ENCODE measurements around the gene ADGRG3.

Gene ADGRG3

DNA sequence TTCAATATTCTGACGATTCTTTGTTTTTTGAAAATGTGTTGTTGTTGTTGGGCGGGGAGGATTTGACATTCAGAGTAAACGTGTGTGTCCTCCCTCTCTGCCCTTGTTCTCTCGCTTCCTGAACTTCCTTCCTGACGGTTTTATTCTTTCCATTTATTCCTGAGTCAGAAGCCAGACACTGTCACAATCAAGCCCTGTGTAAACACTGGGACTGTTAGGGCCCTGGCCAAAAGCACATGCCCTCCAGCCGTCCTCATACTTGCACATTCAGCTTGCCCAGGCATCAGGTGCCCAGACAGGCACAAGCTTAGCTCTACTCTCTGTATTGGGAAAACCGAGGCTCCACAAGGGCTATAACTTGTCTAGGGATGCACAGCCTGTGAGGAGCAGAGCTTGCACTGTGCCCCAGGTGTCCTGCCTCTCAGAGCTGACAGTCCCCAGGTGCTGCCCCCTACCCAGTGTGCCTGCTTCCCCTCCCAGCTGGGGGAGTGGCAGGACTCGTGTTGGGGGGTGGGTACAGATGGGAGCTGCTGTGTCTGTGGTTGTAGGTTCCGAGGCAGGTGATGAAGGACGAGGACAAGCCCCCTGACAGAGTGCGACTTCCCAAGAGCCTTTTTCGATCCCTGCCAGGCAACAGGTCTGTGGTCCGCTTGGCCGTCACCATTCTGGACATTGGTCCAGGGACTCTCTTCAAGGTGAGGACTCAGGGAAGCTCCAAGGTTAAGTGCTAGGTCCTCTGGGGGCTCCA is 9.7 kb downstream of the ADGRG3 start:
- no peak for DNase-seq

DNA sequence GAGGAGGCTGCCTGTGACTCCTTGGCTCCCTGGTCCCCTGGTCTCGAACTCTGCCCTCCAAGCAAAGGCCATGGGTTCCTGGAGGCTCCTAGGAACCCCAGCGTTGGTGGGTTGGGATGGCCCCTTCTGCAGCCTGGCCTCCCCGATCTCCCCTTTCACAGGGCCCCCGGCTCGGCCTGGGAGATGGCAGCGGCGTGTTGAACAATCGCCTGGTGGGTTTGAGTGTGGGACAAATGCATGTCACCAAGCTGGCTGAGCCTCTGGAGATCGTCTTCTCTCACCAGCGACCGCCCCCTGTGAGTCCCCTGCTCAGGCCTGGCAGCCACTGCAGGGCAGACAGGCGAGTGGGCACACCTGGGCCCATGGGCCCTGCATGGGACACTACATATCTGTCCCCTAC is 10.9 kb downstream of the ADGRG3 start:
- no peak for DNase-seq

DNA sequence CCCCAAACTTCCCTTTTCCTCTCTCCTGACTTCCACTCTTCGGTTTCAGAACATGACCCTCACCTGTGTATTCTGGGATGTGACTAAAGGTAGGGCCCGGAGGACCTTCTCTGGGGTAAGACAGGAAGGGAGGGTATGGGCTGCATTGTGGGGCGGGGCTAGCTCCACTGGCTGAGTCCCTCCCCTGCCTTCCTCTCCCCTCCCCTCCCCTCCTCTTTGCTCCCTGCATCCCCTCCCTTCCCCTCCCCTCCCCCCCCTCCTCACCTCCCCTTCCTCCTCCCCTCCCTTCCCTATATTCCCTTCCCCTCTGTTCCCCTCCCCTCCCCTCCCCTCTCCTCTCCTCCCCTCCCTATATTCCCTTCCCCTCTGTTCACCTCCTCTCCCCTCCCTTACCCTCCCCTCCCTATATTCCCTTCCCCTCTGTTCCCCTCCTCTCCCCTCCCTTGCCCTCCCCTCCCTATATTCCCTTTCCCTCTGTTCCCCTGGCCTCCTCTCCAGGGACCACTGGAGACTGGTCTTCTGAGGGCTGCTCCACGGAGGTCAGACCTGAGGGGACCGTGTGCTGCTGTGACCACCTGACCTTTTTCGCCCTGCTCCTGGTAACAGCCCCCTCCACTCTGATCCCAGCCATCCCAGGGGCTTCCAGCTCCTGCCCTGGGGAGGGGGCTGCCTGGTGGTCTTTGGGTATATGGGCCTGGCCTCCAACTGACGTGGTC is 11.8 kb downstream of the ADGRG3 start:
- no peak for DNase-seq

DNA sequence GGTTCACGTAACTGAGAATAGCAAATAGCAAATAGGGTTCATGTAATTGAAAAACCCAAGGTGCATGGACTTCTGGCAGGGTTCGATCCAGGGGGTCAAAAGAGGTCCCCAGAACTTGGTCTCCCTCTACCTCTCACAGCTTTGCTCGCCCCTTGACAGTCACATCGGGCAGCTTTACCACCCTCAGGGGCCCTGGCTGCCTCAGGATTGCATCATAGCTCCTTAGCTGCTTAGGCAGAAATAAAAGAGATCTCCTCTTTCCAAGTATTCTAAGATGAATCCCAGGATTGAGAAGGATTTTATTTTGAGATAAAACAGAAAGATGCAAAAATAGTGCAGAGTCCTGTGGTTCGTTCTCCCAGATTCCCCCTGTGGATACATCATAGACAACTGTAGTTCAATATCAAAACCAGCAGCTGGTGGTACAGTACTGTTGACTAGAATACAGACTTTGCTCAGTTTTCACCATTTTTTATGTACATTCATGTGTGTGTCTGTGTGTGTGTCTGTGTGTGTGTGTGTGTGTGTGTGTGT is 12.8 kb downstream of the ADGRG3 start:
- no peak for DNase-seq

DNA sequence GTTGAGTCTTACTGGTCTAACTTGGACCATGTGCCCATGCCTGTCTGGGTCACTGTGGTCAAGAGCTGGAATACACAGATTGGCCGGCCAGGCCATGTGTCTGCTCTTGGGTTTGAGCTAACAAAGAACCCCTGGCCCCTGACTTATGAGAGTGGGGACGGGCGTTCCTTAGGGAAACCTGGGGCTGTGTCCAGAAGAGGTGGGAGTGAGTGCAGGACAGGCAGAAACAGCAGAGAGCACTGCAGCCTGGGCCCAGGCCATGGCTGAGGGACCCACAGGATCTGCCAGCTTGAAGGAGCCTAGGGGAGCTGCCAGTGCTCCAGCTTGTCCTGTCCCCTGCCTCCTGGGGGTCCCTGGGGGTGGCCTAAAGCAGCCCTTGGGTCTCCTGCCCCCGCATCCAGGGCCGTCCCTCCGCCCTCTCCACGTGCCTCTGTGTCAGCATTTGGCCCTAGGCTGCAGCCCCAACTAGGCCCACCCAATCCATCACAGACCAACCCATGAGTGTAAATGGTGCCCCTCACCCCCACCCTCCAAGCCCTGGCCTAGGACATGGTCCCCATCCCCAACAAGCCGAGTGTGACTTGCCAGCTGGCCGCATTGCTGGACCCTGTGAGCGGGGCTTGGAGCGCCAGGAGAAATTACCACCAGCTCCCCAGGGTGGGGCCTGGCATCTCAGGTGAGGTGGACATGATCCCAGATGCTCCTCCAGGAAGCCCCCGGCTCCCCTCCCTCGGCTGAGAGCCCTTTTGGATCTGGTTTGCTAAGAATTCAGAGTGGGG is 14.0 kb downstream of the ADGRG3 start:
- no peak for DNase-seq

DNA sequence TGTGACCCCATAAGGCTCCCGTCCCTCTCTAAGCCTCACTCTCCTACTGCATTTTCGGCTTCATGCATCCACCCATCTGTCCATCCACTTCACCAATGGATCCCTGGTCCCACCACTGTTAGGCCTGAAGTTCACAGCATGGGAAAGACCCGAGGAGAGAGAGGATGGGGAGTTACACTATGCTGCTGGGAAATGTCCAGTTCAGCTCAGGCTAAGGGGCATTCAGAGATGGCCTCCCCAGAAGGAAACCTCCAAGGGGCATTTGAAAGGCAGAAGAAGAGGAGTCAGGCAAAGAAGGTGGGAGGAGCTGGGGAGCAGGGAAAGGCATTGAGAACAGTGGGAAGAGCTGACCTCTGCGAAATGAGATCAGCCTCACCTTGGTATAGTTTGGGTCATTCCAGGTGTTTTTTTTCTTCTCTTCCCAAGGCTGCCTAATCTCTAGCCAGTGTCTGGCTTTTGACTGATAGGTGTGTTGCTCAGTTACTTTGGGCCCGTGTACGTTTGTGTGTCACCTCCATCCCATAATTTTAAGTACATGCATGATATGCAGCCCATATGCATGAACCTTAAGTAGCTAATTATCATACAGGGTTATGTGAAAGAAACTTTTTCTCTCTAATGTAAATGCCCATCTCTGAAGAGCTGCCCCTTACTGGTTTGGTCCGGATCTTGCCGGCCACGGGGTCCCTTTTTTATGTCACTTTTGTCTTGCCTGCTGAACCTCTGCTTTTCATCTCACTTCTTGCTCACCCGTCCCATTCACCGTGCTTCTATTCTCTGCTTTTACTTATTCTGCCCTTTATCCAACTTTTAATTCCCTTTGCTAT is 14.9 kb downstream of the ADGRG3 start:
- no peak for DNase-seq

DNA sequence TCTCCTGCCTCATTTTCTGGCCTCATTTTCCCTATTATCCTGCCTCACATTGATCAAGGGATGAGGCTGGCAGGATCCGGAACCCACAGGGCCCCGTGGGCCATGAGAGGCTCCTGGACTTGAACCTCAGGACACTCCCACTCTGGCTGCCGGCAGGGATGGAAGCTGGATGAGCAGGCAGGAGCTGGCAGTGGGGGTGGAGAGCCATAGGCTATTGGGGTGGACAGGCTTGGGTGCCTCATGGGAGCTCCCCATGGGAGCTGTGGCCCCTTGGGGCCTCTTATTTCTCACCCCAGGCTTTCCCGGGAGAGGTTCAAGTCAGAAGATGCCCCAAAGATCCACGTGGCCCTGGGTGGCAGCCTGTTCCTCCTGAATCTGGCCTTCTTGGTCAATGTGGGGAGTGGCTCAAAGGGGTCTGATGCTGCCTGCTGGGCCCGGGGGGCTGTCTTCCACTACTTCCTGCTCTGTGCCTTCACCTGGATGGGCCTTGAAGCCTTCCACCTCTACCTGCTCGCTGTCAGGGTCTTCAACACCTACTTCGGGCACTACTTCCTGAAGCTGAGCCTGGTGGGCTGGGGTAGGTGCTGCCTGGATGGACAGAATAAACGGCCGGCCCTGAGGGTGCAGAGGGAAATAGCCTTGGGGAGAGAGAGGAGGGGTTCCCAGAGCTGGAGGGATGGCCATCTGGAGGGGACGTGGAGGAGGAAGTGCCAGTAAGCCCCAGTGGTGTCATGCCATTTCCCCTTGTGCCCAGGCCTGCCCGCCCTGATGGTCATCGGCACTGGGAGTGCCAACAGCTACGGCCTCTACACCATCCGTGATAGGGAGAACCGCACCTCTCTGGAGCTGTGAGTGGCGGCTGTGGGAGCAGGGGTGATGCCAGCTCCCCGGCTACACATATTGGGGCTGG is 15.8 kb downstream of the ADGRG3 start:
- DNase-seq, result no peak

DNA sequence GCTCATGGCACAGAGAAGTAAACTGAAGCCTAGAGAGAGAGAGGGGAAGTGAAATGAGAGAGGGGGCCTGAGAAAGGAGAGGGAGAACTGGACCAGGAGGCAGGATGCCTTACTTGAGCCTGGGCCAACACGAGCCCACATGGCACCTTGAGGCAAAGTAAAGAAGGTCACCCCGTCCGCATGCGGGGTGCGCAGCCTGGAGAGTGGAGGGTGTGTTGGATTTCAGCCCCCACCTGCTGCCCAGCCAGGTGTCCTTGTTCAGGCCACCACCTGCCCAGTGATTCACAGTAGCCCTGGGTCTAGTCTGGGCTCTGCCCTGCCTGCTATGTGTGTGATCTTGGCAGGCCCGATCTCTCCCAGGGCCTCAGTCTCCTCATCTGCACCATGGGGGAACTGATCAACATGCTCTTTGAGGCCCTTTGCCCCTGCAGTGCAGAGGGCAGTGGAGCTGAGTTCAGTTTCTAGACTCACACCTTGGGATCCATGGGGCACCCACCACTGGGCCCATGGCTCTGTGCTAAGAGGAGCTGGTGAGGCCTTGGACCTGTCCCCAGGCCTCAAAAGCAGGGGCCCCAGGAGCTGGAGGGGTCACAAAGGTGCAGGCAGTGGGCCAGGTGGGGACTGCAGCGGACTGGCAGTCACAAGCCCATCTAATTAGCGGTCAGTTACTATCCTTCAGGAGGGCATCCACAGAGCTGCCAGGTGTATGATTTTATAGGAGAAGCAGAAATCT is 16.7 kb downstream of the ADGRG3 start:
- DNase-seq, result no peak

DNA sequence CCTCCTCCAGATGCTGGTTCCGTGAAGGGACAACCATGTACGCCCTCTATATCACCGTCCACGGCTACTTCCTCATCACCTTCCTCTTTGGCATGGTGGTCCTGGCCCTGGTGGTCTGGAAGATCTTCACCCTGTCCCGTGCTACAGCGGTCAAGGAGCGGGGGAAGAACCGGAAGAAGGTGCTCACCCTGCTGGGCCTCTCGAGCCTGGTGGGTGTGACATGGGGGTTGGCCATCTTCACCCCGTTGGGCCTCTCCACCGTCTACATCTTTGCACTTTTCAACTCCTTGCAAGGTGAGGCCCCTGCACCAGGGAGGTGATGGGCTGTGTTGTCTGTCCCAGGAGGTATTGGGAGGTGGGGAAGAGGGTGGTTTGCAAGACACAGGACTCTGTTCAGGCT is 17.5 kb downstream of the ADGRG3 start:
- no peak for DNase-seq

DNA sequence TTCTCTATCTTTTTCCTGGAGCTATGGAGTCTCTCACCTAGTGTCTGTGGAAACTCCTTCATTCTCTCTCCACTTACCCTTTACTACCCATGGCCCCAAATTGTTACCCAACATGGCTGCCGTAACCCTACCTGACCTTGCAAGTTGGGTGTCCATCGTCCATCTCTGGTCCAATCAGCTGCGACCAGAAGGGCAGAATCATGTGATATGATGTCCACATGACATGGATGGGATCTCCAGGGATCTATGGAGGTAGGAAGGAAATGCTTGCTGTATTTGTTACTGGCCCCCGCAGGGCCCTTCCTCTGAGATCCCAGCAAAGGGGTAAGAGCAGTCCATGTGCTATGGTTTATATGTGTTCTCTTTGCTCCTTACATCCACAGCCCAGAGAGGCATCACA is 18.5 kb downstream of the ADGRG3 start:
- DNase-seq, result no peak

DNA sequence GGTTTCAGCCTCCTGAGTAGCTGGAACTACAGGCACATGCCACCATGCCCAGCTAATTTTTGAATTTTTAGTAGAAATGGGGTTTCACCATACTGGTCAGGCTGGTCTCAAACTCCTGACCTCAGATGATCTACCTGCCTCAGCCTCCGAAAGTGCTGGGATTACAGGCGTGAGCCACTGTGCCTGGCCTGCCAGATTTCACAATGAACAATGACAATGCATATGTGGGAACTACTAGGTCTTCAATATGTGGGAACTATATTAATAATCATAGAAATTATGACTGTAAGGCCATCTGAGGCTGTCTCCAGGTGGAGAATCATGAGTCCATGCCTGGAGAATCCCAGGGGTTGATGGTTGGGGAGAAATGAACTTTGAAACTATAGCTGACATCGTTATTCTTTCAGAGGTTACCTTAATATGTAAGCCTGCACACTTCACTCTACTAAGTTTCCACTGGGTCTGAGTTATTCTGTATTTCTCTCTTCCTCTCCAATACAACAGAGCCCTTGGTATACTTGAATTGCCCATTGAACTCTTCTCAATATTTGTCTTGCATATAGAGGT is 19.3 kb downstream of the ADGRG3 start:
- no peak for DNase-seq

DNA sequence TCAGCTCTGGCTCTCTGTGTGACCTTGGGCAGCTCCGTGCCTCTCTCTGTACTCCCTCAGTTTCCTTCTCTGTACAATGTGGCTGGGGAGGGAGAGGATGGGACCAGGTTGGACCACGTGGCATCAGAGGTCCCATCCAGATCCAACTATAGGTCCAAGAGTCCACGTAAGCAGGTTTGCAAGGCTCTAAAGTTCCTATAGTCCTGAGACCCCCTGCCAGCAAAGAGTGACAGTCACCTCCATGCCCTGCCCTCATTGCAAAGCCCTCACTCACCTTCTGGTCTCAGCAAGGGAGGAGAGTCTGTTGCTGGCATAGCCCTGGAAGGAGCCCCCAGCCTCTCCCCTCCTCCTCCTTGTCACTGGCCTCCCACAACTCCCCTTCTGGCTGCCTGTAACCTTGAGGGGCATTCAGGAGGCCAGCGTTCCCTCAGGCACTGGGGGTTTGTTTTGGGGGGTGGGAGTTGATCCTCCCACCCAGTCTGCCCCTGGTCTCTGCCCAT is 20.4 kb downstream of the ADGRG3 start:
- DNase-seq, result no peak

DNA sequence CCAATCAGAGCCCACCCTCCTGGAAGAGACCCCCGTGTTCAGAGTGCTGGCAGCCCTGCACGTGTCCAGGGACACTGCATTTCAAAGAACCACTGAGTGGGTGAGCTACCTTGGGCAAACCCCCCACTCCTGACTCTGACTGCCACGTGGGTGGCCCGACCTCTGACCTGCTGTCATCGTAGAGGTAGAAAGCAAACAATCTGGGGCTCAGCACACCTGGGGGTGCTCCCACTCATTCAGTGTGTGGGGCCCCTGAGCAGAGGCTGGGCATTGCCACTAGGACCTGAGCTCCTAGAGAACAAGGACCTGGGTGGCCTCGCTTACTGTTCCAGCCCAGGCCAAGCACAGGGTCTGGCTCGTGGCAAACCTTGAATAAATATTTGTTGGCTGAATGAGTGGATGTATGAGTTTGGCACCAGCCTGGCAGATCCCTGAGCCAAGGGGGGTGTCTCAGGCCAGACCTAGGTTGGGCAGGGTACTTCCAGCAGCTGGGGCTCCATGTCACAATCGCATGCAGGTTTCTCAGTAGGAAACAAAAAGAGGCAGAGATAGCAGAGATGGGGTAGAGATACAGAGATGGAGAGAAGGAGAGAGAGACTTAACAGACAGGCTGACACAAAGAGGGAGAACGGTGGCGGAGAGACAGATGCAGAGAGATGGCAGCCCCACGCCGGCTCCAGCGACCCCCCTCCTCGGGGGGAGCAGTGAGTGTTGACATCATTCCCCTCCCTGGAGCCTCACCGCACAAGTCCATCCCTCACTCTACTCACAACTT is 21.1 kb downstream of the ADGRG3 start:
- DNase-seq, result no peak

DNA sequence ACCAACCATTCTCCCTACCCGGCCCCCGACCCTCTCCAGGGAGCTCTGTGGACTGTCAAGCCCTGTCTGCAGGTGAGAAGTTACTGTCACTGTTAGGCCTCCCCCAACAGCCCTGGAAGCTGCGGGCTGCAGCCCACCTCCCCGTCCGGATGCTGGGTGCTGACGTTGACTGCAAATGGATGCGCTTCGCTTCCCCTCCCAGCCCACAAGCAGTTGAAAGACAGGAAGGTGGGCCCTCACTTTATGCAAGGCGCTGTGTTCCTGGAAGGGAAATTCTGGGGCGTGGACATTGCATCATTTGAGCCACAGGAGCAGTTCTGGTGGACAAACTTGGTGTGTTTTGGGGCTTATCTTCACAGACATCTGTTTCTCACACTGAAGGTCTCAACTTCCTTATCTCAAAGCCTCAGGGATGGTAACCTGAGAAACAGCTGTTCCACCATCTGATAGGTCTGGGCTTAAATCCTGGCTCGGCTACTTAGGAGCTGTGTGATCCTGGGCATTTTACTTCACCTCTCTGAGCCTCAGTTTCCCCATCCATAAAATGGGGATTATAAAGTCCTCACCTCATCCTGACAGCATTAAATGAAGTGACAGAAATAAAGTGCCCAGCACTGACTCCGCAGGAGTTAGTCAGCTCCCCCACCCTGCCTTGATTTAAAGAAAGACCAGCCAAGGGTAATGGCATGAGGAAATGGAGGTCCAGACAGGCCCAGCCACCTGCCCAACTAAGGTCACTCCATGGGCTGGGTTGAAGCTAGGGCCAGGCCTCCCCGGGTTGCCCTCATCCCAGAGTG is 21.9 kb downstream of the ADGRG3 start:
- no peak for DNase-seq

DNA sequence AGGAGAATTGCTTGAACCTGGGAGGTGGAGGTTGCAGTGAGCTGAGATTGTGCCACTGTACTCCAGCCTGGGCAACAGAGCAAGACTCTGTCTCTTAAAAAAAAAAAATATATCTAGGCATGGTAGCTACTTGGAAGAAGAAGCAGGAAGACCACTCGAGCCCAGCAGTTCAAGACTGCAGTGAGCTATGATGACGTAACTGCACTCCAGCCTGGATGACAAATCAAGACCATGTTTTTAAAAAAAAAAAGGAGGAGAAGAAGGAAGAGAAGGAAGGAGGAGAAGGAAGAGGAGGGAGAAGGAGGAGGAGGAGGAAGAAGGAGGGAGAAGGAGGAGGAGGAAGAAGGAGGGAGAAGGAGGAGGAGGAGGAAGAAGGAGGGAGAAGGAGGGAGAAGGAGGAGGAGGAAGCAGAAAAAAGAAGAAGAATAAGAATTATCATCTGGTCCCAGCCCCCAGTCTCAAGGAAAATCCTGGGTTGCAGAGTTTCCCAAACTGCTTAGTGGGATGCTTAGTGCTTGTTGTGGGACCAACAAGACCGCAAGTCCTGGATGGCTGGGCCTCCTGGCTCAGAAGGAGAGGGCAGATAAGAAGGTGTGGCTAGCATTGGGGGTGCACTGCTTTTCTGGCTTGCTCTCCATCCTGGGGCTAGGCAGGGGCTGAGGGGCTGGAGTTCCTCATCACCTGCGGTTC is 22.8 kb downstream of the ADGRG3 start:
- DNase-seq, result no peak

DNA sequence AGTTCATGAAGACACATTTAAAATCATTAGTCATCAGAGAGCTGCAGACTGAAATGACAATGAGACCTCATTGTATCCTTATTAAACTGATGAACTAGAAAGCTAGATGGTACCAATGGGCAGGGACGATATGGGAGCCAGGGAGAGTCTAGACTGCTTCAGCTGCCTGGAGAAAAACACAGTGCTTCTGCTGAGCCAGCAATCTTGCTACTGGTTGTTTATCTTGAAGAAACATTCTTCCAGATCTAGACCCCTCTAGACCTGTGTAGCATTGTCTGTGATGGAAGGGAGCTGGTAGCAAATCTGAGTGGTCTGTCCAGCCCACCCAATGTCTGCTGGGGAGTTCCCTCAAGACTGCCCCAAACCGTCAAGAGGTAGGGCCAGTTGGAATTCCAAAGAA is 24.5 kb downstream of the ADGRG3 start:
- DNase-seq, result no peak

DNA sequence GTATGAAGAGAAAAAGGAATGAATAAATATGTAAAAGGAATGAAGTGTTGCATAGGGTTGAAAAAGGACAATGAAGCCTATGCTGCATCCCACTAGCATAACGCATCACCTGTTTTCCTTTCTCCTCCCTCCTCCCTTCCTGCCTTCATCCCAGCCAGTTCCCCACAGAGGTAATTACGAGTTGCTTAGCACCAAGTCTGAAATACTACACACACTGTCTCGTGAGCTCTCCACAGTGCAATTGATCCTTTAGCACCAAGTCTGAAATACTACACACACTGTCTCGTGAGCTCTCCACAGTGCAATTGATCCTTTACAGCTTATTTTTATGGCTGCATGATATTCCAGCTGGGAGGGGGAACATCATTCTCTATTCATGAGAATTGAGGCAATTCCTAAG is 25.4 kb downstream of the ADGRG3 start:
- DNase-seq, result no peak
